ENCODE results near the gene ADD1.

DNA sequence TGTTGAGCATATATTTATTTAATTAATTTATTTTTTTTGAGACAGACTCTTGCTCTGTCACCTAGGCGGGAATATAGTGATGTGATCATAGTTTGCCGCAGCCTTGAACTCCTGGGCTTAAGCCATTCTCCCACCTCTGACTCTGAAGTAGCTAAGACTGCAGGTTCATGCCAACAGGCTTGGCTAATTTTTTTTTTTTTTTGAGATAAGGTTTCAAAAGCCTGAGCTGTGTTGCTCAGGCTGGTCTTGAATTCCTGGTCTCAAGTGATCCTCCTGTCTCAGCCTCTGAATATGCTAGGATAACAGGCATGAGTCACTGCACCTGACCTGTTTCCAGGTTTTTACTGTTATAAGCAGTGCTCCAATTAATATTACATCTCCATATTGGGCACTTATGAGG, 4.8 kb downstream of the ADD1 start:
- TF ChIP-seq, protein P1, sequence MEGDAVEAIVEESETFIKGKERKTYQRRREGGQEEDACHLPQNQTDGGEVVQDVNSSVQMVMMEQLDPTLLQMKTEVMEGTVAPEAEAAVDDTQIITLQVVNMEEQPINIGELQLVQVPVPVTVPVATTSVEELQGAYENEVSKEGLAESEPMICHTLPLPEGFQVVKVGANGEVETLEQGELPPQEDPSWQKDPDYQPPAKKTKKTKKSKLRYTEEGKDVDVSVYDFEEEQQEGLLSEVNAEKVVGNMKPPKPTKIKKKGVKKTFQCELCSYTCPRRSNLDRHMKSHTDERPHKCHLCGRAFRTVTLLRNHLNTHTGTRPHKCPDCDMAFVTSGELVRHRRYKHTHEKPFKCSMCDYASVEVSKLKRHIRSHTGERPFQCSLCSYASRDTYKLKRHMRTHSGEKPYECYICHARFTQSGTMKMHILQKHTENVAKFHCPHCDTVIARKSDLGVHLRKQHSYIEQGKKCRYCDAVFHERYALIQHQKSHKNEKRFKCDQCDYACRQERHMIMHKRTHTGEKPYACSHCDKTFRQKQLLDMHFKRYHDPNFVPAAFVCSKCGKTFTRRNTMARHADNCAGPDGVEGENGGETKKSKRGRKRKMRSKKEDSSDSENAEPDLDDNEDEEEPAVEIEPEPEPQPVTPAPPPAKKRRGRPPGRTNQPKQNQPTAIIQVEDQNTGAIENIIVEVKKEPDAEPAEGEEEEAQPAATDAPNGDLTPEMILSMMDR (IDR thresholded peaks at IDR 0.05), result no peak
- TF ChIP-seq POLR2A (IDR thresholded peaks at IDR 0.05), result no peak
- TF ChIP-seq EP300 (IDR thresholded peaks at IDR 0.05), result no peak

All from tibial nerve (tissue), 4 donors.